Adipose tissue (tissue), 3 donors: ENCODE results near the gene CCDC28A. TPM values are rescaled to one million over a fixed set of nuclear protein-coding genes. Genes with fewer than 3 reads are reported as not detected.

Source experiments
- H3K27ac ChIP-seq: one replicate; pipeline ENCODE4 v1.5.1; 2013; ENCODE audit warnings: low read depth, low read length
- WGBS, 3 donors: extraction: QIAGEN DNeasy Blood & Tissue Kit; methylation state at CpG; one replicate each; pipeline ENCODE4 v1.1.7; 2013; 5-methylcytosine and 5-hydroxymethylcytosine counted together
- polyA plus RNA-seq, 3 donors: library from polyadenylated mRNA; stranded (reverse); fragments of 200-250 nt; gene quantifications; one replicate each; pipeline ENCODE4 v1.2.3, GENCODE V29; 2013
- donor health status: healthy with polysubstance abuse.
- donor health status: Bipolar disorder and iron deficiency.
- donor health status: healthy.

The CCDC28A gene
- polyA plus RNA-seq, 3 donors: 10.5 to 29.2 (median 25.2) TPM

DNA sequence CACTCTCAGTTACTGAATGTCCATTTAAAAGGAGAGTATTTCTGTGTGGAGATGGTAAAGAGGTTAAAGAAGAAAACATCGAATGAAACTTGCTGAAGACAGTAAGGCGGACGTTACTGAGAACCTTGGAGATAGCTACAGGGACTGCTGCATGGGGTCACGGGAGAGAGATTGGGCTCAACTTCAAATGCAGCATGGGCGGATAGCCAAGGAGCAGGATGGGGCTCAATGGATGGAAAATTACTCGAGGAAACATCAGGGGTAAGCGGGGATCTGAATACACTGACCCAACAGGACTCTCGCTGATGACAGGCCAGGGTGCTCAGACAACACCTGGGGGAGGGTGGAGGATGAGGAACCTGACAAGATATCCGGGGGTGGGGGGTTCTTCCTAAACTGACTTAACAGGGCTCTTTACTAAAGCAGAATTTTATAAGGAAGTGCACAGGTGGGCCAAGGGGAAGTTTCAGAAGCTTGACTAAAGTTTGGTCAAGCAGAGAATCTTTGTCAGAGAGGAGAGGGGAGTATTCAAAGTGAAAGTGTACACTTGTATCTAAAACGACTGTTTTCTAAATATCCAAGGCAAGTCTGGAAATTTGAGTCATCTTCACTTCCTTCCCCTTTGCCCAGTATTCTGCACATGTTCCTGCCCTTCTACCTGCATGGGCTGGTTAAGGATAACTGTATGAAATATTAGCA lies 45.1 kb downstream of the CCDC28A start:
- H3K27ac ChIP-seq: no peak overlapping the region
- 62 to 71% (median 67%) methylated on average over 10 of the region's 10 CpGs for WGBS, 3 donors

DNA sequence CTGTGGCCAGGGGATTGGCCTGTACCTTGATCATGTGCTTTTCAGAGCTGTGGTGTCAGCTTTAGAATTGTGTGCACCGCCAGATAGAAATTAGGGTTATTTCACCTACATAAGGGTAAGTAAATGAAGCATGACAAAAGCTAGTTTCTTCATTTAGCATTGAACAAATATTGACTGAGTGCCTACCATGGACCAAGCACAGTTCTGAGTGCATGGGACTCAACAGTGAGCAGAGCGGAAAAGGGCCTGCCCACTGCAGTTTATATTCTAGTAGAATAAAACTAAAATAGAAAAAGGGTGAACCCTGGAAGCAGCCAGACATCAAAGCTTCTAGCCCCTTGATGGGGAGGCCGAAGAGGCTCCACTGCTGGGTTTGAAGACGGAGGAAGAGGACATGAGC lies 48.0 kb downstream of the CCDC28A start:
- WGBS, 3 donors: 91 to 95% (median 91%) methylated on average over 4 of the region's 4 CpGs
- H3K27ac ChIP-seq: no peak overlapping the region

DNA sequence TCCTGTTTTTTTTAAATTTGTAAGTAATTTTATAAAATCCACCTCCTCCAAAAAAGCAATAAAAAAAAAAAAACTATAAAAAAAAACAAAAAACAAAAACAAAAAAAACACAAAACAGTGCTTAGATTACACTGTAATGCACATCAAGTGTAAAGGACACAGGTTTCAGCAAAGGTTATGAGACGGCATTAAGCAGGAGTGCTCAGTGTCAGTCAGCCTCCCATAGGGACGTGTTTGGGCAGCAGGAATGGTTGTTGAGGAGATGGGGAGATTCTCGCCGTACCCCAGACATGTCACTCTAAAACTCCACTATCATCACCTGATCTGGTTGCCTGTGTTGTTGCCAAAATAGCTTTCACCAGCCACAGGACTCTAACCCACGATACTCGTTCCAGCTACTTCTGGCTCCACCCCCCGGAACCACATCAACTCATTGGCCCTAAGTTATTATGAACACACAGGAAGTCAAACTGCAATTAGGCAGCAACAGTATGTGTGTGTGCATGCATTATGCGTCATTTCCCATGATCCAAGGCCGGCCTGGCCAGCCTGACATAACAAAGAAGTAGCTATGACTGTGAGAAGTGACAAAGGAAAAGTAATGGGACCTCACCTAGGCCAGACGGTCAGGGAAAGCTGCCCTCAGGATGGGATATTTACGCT lies 51.0 kb downstream of the CCDC28A start:
- WGBS, 3 donors: 81 to 83% (median 83%) methylated on average over 11 of the region's 11 CpGs
- no peak overlapping the region for H3K27ac ChIP-seq

DNA sequence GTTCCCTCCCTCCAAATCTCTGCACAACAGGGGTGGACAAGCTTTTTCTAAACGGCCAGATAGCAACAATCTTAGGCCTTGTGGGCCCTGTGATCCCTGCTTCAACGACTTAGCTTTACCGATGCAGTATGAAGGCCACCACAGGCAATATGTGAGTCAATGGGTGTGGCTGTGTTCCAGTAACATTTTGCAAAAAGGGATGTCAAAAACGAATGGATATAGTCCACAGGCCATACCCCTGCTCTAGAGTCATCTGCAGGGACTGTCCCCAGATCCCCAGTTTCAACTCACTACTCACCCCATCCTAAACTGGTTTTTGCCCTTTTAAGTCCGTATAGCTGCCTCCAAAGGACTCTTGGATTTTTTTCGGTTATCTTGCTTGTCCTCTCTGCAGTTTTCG lies 56.7 kb downstream of the CCDC28A start:
- H3K27ac ChIP-seq: no peak overlapping the region
- 77 to 85% (median 84%) methylated on average over 7 of the region's 7 CpGs for WGBS, 3 donors

DNA sequence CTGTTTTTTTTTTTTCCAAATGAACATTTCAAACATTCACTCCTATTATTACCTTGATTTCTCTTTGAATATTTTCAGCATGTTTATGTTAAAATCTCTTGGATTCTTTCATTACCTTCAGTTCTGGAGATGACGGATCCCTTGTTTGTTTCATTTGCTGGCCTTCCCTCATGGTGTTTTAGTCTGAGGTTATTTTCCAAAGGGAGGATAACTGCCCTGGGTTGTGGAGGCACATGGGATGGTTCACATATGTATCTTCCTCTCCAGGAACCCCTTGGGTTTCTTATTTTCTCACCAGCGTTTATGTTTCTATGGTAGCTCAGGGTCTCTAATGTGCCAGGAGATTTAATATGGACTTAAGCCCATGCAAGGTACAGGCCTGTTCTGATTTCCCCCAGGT lies 58.6 kb downstream of the CCDC28A start:
- 97 to 100% (median 100%) methylated on average over 2 of the region's 2 CpGs for whole genome bisulfite sequencing, 3 donors
- H3K27ac ChIP-seq: no peak overlapping the region

DNA sequence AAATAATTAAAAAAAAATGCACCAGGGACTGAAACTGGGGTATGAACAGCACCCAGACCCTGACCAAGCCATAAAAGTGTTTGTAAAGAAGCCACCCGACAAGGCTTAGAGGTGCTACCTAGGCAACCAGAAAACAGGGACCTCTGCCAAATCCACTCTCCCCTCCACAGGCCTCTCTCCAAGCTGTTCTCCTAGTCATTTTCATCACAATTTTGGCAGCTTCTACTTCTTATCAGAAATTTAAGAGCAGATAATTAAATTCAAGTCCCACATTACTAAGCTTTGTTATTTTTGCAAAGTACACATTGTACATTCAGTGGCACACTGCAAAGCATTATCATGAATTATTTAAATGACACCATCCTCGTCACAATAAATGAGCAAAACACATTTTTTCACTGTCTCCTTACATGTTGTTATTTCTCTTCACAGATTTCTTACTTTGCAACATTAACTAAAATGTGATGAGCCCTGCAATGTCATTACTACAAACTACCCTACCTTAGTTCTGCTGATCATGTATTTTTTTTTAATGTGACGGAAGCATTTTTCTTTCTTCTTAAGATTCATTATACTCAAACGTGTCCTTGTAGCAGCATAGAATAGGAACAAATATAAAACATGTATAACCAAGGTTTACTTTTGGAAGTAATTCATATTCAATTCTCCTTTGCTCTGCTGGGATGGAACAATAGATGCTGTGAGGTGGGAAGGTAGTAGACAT lies 60.4 kb downstream of the CCDC28A start:
- no peak overlapping the region for H3K27ac ChIP-seq
- WGBS, 3 donors: 51 to 63% (median 58%) methylated on average over 4 of the region's 4 CpGs

DNA sequence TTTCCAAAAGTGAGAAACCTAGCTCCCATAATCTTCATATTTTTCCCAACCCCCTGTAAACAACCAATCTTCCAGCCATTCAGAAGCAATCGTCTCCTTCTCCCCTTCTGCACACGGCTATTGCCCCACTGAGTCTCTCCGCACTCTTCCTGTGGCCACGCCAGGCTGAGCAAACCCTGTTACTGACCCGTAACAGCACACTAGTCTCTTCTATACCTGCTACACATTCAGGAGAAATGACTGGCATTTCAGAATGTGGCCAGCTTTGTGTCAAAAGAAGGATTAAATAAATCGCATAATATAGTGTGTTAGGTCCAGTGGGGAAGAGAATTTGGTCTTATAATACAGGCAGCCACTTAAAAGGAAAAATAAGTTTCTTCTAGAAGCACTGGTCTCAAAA lies 63.7 kb downstream of the CCDC28A start:
- H3K27ac ChIP-seq: no peak overlapping the region
- WGBS, 3 donors: 86 to 92% (median 86%) methylated on average over 6 of the region's 6 CpGs

Other genes starting within 250 kb of the CCDC28A start
- under 1 TPM in 1 of 3 donors, not detected in 2; 0.01 TPM for gene ECT2L, start 22.3 kb downstream of the CCDC28A start, polyA plus RNA-seq
- gene REPS1, start 214.5 kb downstream of the CCDC28A start, polyA plus RNA-seq: 10 to 100 TPM; 12.5 to 19.9 (median 13.2) TPM